ENCODE measurements around the gene MYO7B.

MYO7B gene

GRCh38 chr2:127665267-127665893 is 129.9 kb downstream of the MYO7B start:
- DNase-seq: no peak

- no peak for DNase-seq
Observed at GRCh38 chr2:127669056-127669455, 133.6 kb downstream of the MYO7B start.

- no peak for DNase-seq
Observed at GRCh38 chr2:127670055-127670956, 134.8 kb downstream of the MYO7B start.

GRCh38 chr2:127670957-127671290 is 135.4 kb downstream of the MYO7B start:
- DNase-seq: no peak

GRCh38 chr2:127671557-127672302 is 136.2 kb downstream of the MYO7B start:
- DNase-seq: no peak

GRCh38 chr2:127672341-127673224 is 137.1 kb downstream of the MYO7B start:
- no peak for DNase-seq

- no peak for DNase-seq
Observed at GRCh38 chr2:127673291-127674069, 138.0 kb downstream of the MYO7B start.

GRCh38 chr2:127674241-127675209 is 139.0 kb downstream of the MYO7B start:
- peak; percentile 46 for DNase-seq

GRCh38 chr2:127675331-127676261 is 140.1 kb downstream of the MYO7B start, which contains the start of gene LIMS2:
TSS of gene LIMS2 (minus strand) at chr2:127675530. CDS start at chr2:127675024, 506 bp downstream.
- DNase-seq: peak; percentile 17

- no peak for DNase-seq
Observed at GRCh38 chr2:127676906-127677305, 141.4 kb downstream of the MYO7B start.

- DNase-seq: no peak
Observed at GRCh38 chr2:127678531-127678930, 143.0 kb downstream of the MYO7B start.

GRCh38 chr2:127678991-127679390 is 143.5 kb downstream of the MYO7B start:
- DNase-seq: no peak

- no peak for DNase-seq
Observed at GRCh38 chr2:127679680-127680361, 144.3 kb downstream of the MYO7B start.

- no peak for DNase-seq
Observed at GRCh38 chr2:127680706-127681287, 145.3 kb downstream of the MYO7B start.

- DNase-seq: no peak
Observed at GRCh38 chr2:127681288-127681804, 145.9 kb downstream of the MYO7B start.

GRCh38 chr2:127681976-127682857 is 146.7 kb downstream of the MYO7B start:
- DNase-seq: no peak

- no peak for DNase-seq
Observed at GRCh38 chr2:127683056-127683455, 147.6 kb downstream of the MYO7B start.

Measured in hematopoietic multipotent progenitor cell treated with erythropoietin and hydrocortisone succinate and interleukin-3 and kit ligand, for 6 days (in vitro differentiated cells).